Stomach (tissue), 9 donors: ENCODE results near the gene PTGES. TPM values are rescaled to one million over a fixed set of nuclear protein-coding genes. Genes with fewer than 3 reads are reported as not detected.
"Not testable (repeated sequence)": the region's sequence is repeated elsewhere in the genome, so short reads cannot be mapped to it uniquely, and the experiment has no call there.

Source experiments
- DNase-seq, 2 donors: peaks; one replicate each; pipeline versions ENCODE4 v3.0.0 to v3.0.0-alpha.2; 2013 to 2019
- H3K27ac ChIP-seq, 5 donors: fragments of 200-600 bp in 4 of 5; sonication (generic) in 4 of 5; one replicate each; pipeline ENCODE4 v1.5.1; 2013 to 2019; ENCODE audit warnings: mild to moderate bottlenecking in 1 of 5, moderate library complexity in 1 of 5
- H3K27me3 ChIP-seq, 3 donors: fragments of 200-600 bp; sonication (generic); one replicate each; pipeline ENCODE4 v1.5.1; 2017 to 2019; ENCODE audit warnings: mixed run types in 1 of 3
- H3K36me3 ChIP-seq, 4 donors: fragments of 200-600 bp; sonication (generic); 1 replicate in 3 of 4; 2 replicates in 1 of 4; pipeline ENCODE4 v1.5.1; 2016 to 2019
- H3K4me1 ChIP-seq, 4 donors: fragments of 200-600 bp; sonication (generic); one replicate each; pipeline ENCODE4 v1.5.1; 2016 to 2019
- H3K4me3 ChIP-seq, 4 donors: fragments of 200-600 bp; sonication (generic) in 3 of 4; one replicate each; pipeline ENCODE4 v1.5.1; 2016 to 2019; ENCODE audit warnings: mild to moderate bottlenecking in 1 of 4
- H3K9me3 ChIP-seq, 4 donors: fragments of 200-600 bp; sonication (generic); one replicate each; pipeline ENCODE4 v1.5.1; 2016 to 2019
- CTCF ChIP-seq, 7 experiments: fragments of 450-650 bp in 4 of 7; fragments of 200-600 bp in 3 of 7; sonication (generic) in 3 of 7; IDR thresholded peaks; one replicate each; pipeline ENCODE4 v1.5.1; 2016 to 2019; ENCODE audit warnings: antibody characterized with exemption in 7 of 7, control low read depth in 2 of 7, mild to moderate bottlenecking in 1 of 7
- EP300 ChIP-seq: sonication (generic); formaldehyde crosslinking; IDR thresholded peaks from one replicate; pipeline ENCODE4 v1.6.1; 2017; ENCODE audit warnings: antibody characterized with exemption
- POLR2A ChIP-seq, 4 donors: fragments of 450-650 bp; IDR thresholded peaks; one replicate each; pipeline ENCODE4 v1.6.1; 2016; ENCODE audit warnings: antibody characterized with exemption in 4 of 4, control low read depth in 2 of 4, mild to moderate bottlenecking in 1 of 4, moderate library complexity in 1 of 4
- POLR2AphosphoS5 ChIP-seq, 3 donors: sonication (generic); formaldehyde crosslinking; IDR thresholded peaks; one replicate each; pipeline ENCODE4 v1.6.1; 2016; ENCODE audit warnings: antibody characterized with exemption in 3 of 3
- WGBS, 5 donors: extraction: QIAGEN DNeasy Blood & Tissue Kit in 3 of 5; methylation state at CpG; one replicate each; pipeline versions ENCODE4 v1.1.5 to v1.1.7; 2013 to 2018; 5-methylcytosine and 5-hydroxymethylcytosine counted together
- intact Hi-C: fragments of 100-400 bp; cut with DNase I; formaldehyde crosslinking; loops from one replicate; pipeline ENCODE4 v1.15.1; 2023; ENCODE audit warnings: low total_unique reads
- polyA plus RNA-seq, 3 donors: library from polyadenylated mRNA; stranded (reverse); fragments of 200-250 nt; gene quantifications; one replicate each; pipeline ENCODE4 v1.2.3, GENCODE V29; 2013
- total RNA-seq, 5 donors: library from RNA; depleted of rRNA; stranded (reverse); fragments of >200 nt; gene quantifications; one replicate each; pipeline versions ENCODE4 v1.1.0 to v1.2.3, GENCODE V29; 2014 to 2016
- donor health status: healthy with polysubstance abuse.
- donor health status: Bipolar disorder and iron deficiency.
- donor health status: healthy.

Gene PTGES
- total and polyA plus RNA-seq, 8 donors: 0.58 to 15.3 (median 3.6) TPM; not detected in 1

GRCh38 chr9:129786481-129786880, 33.6 kb upstream of the PTGES start:
- no peak for DNase-seq
- TF ChIP-seq POLR2A (IDR thresholded peaks at IDR 0.05) (no peak), CTCF (IDR thresholded peaks at IDR 0.05) (no peak), POLR2AphosphoS5 (IDR thresholded peaks at IDR 0.05) (no peak)
- Histone ChIP-seq H3K4me3 (no peak overlapping the region), H3K27ac (no peak overlapping the region), H3K27me3 (peaks cover 0 to 23% (median 11%) of the 10 kb centered on the region in 3 donors), H3K4me1 (peaks cover 0 to 14% (median 6%) of the 10 kb centered on the region in 4 donors), H3K36me3 (no peaks in the 10 kb centered on the region), H3K9me3 (no peaks in the 10 kb centered on the region)
- WGBS, 5 donors: 65 to 77% (median 70%) methylated on average over 10 of the region's 10 CpGs
- intact Hi-C loops: loop anchor here (5.0 to 10.0 kb wide), 2 partner anchors 49 to 652 kb away; no protein-coding TSS in a partner anchor

- no peak for DNase-seq
- H3K27me3 ChIP-seq: peaks cover 0 to 23% (median 11%) of the 10 kb centered on the region in 3 donors
- no peak overlapping the region for H3K4me3 ChIP-seq
- no peak overlapping the region for H3K27ac ChIP-seq
- intact Hi-C loops: loop anchor here (5.0 to 10.0 kb wide), 2 partner anchors 49 to 651 kb away; no protein-coding TSS in a partner anchor
- no peak for TF ChIP-seq POLR2AphosphoS5 (IDR thresholded peaks at IDR 0.05)
- TF ChIP-seq EP300: no peak
- TF ChIP-seq POLR2A (IDR thresholded peaks at IDR 0.05): no peak
- no peak for TF ChIP-seq CTCF (IDR thresholded peaks at IDR 0.05)
- H3K4me1 ChIP-seq: peaks cover 0 to 14% (median 6%) of the 10 kb centered on the region in 4 donors
- H3K9me3 ChIP-seq: no peaks in the 10 kb centered on the region
- WGBS, 5 donors: 79 to 91% (median 88%) methylated on average over 1 of the region's 1 CpG
- no peaks in the 10 kb centered on the region for H3K36me3 ChIP-seq
Observed at GRCh38 chr9:129785866-129786265, 33.0 kb upstream of the PTGES start.

- not testable (repeated sequence) for DNase-seq, H3K4me3 ChIP-seq, H3K27ac ChIP-seq, H3K36me3 ChIP-seq, H3K4me1 ChIP-seq, H3K9me3 ChIP-seq
- intact Hi-C loops: loop anchor here (5.0 to 10.0 kb wide), 3 partner anchors 48 to 650 kb away; no protein-coding TSS in a partner anchor
- peaks cover 0 to 23% (median 11%) of the 10 kb centered on the region in 3 donors for H3K27me3 ChIP-seq
- 70 to 76% (median 74%) methylated on average over 11 of the region's 11 CpGs for WGBS, 5 donors
Observed at GRCh38 chr9:129784970-129785369, 32.1 kb upstream of the PTGES start.

- Histone ChIP-seq H3K4me3 (no peak overlapping the region), H3K9me3 (no peaks in the 10 kb centered on the region), H3K36me3 (no peaks in the 10 kb centered on the region), H3K4me1 (peaks cover 0 to 7% (median 2%) of the 10 kb centered on the region in 4 donors), H3K27ac (no peak overlapping the region), H3K27me3 (peaks cover 0 to 19% (median 11%) of the 10 kb centered on the region in 3 donors)
- WGBS, 5 donors: 30 to 36% (median 34%) methylated on average over 14 of the region's 14 CpGs
- TF ChIP-seq EP300 (no peak), CTCF (IDR thresholded peaks at IDR 0.05) (peak in 5 of 7 experiments; percentile 85 to 95 (median 90)), POLR2AphosphoS5 (IDR thresholded peaks at IDR 0.05) (peak in 1 of 3 donors; percentile 48)
- peak; percentile 73 to 87 for DNase-seq
- intact Hi-C loops: loop anchor here (5.0 to 10.0 kb wide), 2 partner anchors 136 to 649 kb away; no protein-coding TSS in a partner anchor
Observed at GRCh38 chr9:129783516-129784361, 30.9 kb upstream of the PTGES start.
